22Rv1 (cell line): ENCODE results near the gene CYP27B1.

Experiments used
- CTCF ChIP-seq: fragments of 450-650 bp; IDR thresholded peaks from 2 replicates; pipeline ENCODE4 v1.5.1; 2017; ENCODE audit warnings: mild to moderate bottlenecking
- ZFX ChIP-seq: fragments of 450-650 bp; IDR thresholded peaks from 2 replicates; pipeline ENCODE4 v1.6.1; 2017; ENCODE audit warnings: antibody characterized with exemption, borderline replicate concordance

- TF ChIP-seq CTCF (no peak), ZFX (no peak)
Observed at GRCh38 chr12:57781244-57781643, 14.4 kb upstream of the CYP27B1 start.
